PC-9 (cell line): ENCODE results near the gene MAN1A1. TPM values are rescaled to one million over a fixed set of nuclear protein-coding genes. Genes with fewer than 3 reads are reported as not detected.

ENCODE experiments used
- BruUV-seq: library from RNA; stranded (reverse); fragments of 400-500 nt; replicated peaks from 2 replicates; lab custom pipeline; 2021; lab: Mats Ljungman, UMichigan
- CTCF ChIA-PET: fragments of 300-600 bp; sonication (Branson Sonifier 250); formaldehyde crosslinking; loops from one replicate; lab custom pipeline; 2022; ENCODE audit warnings: antibody characterized with exemption; lab: Charles Lee
- POLR2A ChIA-PET: fragments of 300-600 bp; sonication (Branson Sonifier 250); formaldehyde crosslinking; loops from one replicate; lab custom pipeline; 2022; ENCODE audit warnings: antibody characterized with exemption; ENCODE audit not compliant: unreplicated experiment; lab: Charles Lee
- DNase-seq, 2 experiments: peaks; one replicate each; pipeline versions ENCODE4 v3.0.0 to v3.0.0-alpha.2; 2015 to 2022; ENCODE audit warnings: mixed read lengths in 1 of 2
- H2AFZ ChIP-seq: fragments of 200-600 bp; sonication (generic); 2 replicates; pipeline ENCODE4 v1.8.1; 2017; ENCODE audit warnings: antibody characterized with exemption
- H3F3A ChIP-seq: fragments of 200-600 bp; sonication (generic); 2 replicates; pipeline ENCODE4 v1.8.1; 2017; ENCODE audit warnings: antibody characterized with exemption, mild to moderate bottlenecking, low read depth; ENCODE audit not compliant: insufficient read depth
- H3K27ac ChIP-seq: fragments of 200-600 bp; sonication (generic); 2 replicates; pipeline ENCODE4 v1.6.1; 2016; ENCODE audit warnings: mixed run types
- H3K27me3 ChIP-seq: fragments of 200-600 bp; sonication (generic); 2 replicates; pipeline ENCODE4 v1.6.1; 2016; ENCODE audit warnings: low read depth, mixed run types; ENCODE audit not compliant: insufficient read depth
- H3K36me3 ChIP-seq: fragments of 200-600 bp; sonication (generic); 2 replicates; pipeline ENCODE4 v1.6.1; 2016; ENCODE audit warnings: low read depth, mixed run types
- H3K4me1 ChIP-seq: fragments of 200-600 bp; sonication (generic); replicated peaks from 2 replicates; pipeline ENCODE4 v1.6.1; 2016; ENCODE audit warnings: mixed run types; ENCODE audit not compliant: insufficient read depth
- H3K4me2 ChIP-seq: fragments of 200-600 bp; sonication (generic); 2 replicates; pipeline ENCODE4 v1.6.1; 2017; ENCODE audit warnings: mixed run types
- H3K4me3 ChIP-seq: fragments of 200-600 bp; sonication (generic); 2 replicates; pipeline ENCODE4 v1.6.1; 2016; ENCODE audit warnings: mixed run types
- H3K79me2 ChIP-seq: fragments of 200-600 bp; sonication (generic); 2 replicates; pipeline ENCODE4 v1.6.1; 2017; ENCODE audit warnings: low read depth, mixed run types
- H3K9me2 ChIP-seq: fragments of 200-600 bp; sonication (generic); 2 replicates; pipeline ENCODE4 v1.8.1; 2017; ENCODE audit warnings: mild to moderate bottlenecking; ENCODE audit not compliant: insufficient read depth
- H3K9me3 ChIP-seq: fragments of 200-600 bp; sonication (generic); 2 replicates; pipeline ENCODE4 v1.8.1; 2016; ENCODE audit warnings: low read depth; ENCODE audit not compliant: insufficient read depth
- H4K20me1 ChIP-seq: fragments of 200-600 bp; sonication (generic); 2 replicates; pipeline ENCODE4 v1.8.1; 2017; ENCODE audit not compliant: insufficient read depth
- EZH2 ChIP-seq: fragments of 200-600 bp; sonication (generic); IDR thresholded peaks from 2 replicates; pipeline ENCODE4 v1.8.0; 2017; ENCODE audit warnings: antibody characterized with exemption, low read depth
- intact Hi-C: fragments of 100-400 bp; cut with micrococcal nuclease; formaldehyde crosslinking; loops from one replicate; pipeline ENCODE4 v1.10.0; 2022; ENCODE audit not compliant: unreplicated experiment
- total RNA-seq: library from RNA; stranded (reverse); gene quantifications from 2 replicates; pipeline ENCODE4 v1.2.3, GENCODE V29; 2021
- TF ChIP-seq, protein P1 (sequence below): fragments of 200-600 bp; sonication (generic); conservative IDR thresholded peaks from 2 replicates; pipeline ENCODE4 v1.6.1; 2017; ENCODE audit warnings: mixed run types, antibody characterized with exemption, mild to moderate bottlenecking, moderate library complexity

The MAN1A1 gene
- total RNA-seq, 1 experiment from 2014 or later: 13.4 TPM

DNA sequence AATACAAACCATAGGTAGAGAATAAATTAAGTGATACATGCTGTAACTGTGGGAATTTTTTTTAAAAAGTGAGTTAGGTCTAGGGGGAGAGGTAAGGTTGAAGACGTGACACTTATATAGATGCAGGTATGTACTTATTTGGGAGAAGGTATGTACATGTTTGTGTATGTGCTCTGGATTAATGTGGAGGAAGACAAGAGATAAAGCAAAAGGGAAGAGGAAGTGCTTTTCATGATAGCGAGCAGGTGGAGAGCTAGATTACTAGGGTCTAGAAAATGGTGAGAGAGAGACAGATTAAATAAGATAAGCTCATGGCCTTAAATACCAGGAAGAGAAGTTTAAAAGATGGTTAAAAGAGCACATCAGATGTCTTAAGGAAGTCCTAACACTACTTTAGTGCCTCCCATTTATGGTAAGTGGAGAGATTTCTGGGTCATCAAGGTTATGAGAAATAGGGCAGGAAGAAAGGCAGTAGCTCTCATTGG lies 92.5 kb downstream of the MAN1A1 start:
- Histone ChIP-seq H3K36me3 (no peaks in the 10 kb centered on the region), H4K20me1 (0 out of 2 replicates have a peak, but pooled peaks cover 3% of the 10 kb centered on the region), H2AFZ (no peak overlapping the region), H3K9me3 (no peaks in the 10 kb centered on the region), H3K4me1 (peaks cover 36% of the 10 kb centered on the region), H3K27me3 (no peaks in the 10 kb centered on the region), H3K4me3 (no peak overlapping the region), H3K79me2 (no peaks in the 10 kb centered on the region), H3K9me2 (no peaks in the 10 kb centered on the region), H3F3A (peaks cover 22% of the 10 kb centered on the region), H3K4me2 (no peak overlapping the region), H3K27ac (no peak overlapping the region)
- ChIA-PET CTCF (no interaction called here), POLR2A (no interaction called here)
- intact Hi-C loops: no loop called here
- TF ChIP-seq, protein P1, sequence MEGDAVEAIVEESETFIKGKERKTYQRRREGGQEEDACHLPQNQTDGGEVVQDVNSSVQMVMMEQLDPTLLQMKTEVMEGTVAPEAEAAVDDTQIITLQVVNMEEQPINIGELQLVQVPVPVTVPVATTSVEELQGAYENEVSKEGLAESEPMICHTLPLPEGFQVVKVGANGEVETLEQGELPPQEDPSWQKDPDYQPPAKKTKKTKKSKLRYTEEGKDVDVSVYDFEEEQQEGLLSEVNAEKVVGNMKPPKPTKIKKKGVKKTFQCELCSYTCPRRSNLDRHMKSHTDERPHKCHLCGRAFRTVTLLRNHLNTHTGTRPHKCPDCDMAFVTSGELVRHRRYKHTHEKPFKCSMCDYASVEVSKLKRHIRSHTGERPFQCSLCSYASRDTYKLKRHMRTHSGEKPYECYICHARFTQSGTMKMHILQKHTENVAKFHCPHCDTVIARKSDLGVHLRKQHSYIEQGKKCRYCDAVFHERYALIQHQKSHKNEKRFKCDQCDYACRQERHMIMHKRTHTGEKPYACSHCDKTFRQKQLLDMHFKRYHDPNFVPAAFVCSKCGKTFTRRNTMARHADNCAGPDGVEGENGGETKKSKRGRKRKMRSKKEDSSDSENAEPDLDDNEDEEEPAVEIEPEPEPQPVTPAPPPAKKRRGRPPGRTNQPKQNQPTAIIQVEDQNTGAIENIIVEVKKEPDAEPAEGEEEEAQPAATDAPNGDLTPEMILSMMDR: no peak
- no peak for TF ChIP-seq EZH2
- BruUV-seq: no TSS peak
- no peak for DNase-seq

DNA sequence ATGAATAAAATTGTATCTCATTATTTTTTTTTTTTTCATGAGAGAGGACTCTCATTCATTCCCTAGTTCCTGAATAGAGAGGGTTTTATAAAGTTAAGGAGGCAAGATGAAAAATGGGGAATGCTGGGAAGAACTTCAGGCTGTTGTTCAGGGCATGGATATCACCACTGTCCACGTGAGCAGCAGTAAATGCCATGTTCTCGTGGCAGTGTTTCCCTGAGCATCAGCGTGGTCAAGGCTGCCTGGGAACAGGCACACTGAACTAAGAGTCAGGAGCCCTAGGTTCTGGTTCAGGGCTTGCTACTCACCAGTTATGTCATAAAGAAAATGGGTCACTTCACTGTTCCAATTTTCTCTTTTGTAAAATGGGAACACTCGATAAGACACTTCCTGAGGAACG lies 93.2 kb downstream of the MAN1A1 start:
- no peak for DNase-seq
- no peak overlapping the region for H3K4me2 ChIP-seq
- no peak overlapping the region for H2AFZ ChIP-seq
- H3F3A ChIP-seq: peaks cover 15% of the 10 kb centered on the region
- no peaks in the 10 kb centered on the region for H3K9me3 ChIP-seq
- ChIA-PET CTCF (interaction anchor here (0.7 kb wide), 1 partner anchor 57 kb away, joined by 5 read pairs; no protein-coding TSS in a partner anchor), POLR2A (no interaction called here)
- H3K36me3 ChIP-seq: no peaks in the 10 kb centered on the region
- H3K4me3 ChIP-seq: no peak overlapping the region
- no peak for TF ChIP-seq EZH2
- TF ChIP-seq, protein P1: no peak
- no peaks in the 10 kb centered on the region for H3K27me3 ChIP-seq
- intact Hi-C loops: no loop called here
- H3K4me1 ChIP-seq: peaks cover 33% of the 10 kb centered on the region
- H3K79me2 ChIP-seq: no peaks in the 10 kb centered on the region
- H4K20me1 ChIP-seq: no peaks in the 10 kb centered on the region
- BruUV-seq: no TSS peak
- no peaks in the 10 kb centered on the region for H3K9me2 ChIP-seq
- H3K27ac ChIP-seq: no peak overlapping the region

DNA sequence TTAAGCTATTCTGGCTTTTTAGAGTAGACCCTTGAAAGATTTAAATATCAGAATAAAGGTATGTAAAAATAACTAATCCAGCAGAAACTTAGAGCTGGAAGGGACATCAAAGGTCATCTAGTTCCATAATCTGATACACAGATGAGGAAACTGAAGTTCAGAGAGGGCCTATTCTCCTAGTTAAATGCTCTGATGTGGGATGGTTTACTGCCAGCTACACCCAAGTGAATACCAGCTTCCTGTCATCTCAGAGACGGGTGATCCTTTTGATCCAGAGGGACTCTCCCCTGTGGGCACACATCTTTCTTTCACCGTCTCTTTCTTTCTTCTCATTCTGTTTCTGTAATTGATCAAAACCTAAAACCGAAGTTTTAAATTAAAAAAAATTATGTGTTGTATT lies 94.1 kb downstream of the MAN1A1 start:
- no peak overlapping the region for H3K4me3 ChIP-seq
- H3K4me1 ChIP-seq: peaks cover 26% of the 10 kb centered on the region
- no peaks in the 10 kb centered on the region for H4K20me1 ChIP-seq
- CTCF ChIA-PET: interaction anchor here (0.7 kb wide), 1 partner anchor 58 kb away, joined by 5 read pairs; no protein-coding TSS in a partner anchor
- no peaks in the 10 kb centered on the region for H3K27me3 ChIP-seq
- H3F3A ChIP-seq: peaks cover 6% of the 10 kb centered on the region
- H3K36me3 ChIP-seq: no peaks in the 10 kb centered on the region
- no peak overlapping the region for H3K4me2 ChIP-seq
- H3K9me2 ChIP-seq: no peaks in the 10 kb centered on the region
- no peak for TF ChIP-seq EZH2
- TF ChIP-seq, protein P1: no peak
- DNase-seq: no peak
- intact Hi-C loops: no loop called here
- no peak overlapping the region for H2AFZ ChIP-seq
- H3K9me3 ChIP-seq: no peaks in the 10 kb centered on the region
- H3K27ac ChIP-seq: no peak overlapping the region
- BruUV-seq: no TSS peak
- H3K79me2 ChIP-seq: no peaks in the 10 kb centered on the region
- POLR2A ChIA-PET: no interaction called here
